Measurements from ENCODE around the gene CTDSPL. TPM values are rescaled to one million over a fixed set of nuclear protein-coding genes. Genes with fewer than 3 reads are reported as not detected.

Gene CTDSPL
- polyA plus RNA-seq, 1 of the 3 experiments (the other 2 are of a cell fraction), result 22.1 TPM

- Histone ChIP-seq H3F3A (replicated peaks; ENCODE audit: insufficient read depth) (no peaks in the 10 kb centered on the region), H3K4me2 (no peak overlapping the region), H3K4me1 (ENCODE audit: control insufficient read depth in 1 of 2, insufficient read depth in 2 of 2, low read depth in 1 of 2, low read length in 1 of 2) (peaks cover 0 to 6% of the 10 kb centered on the region in 2 experiments; a peak in 2 of 4 replicates), H3K27ac (ENCODE audit: low read depth in 2 of 2, low read length in 1 of 2) (no peak overlapping the region), H2AFZ (ENCODE audit: low read depth) (no peak overlapping the region), H4K20me1 (ENCODE audit: insufficient read depth) (peaks cover 2% of the 10 kb centered on the region; the same call in 1 of the 2 replicates), H3K4me3 (ENCODE audit: low read depth in 2 of 2, low read length in 1 of 2) (no peak overlapping the region), H3K9me3 (no peaks in the 10 kb centered on the region), H3K9ac (no peak overlapping the region), H3K27me3 (ENCODE audit: insufficient read depth) (no peaks in the 10 kb centered on the region), H3K9me2 (no peaks in the 10 kb centered on the region), H3K79me2 (ENCODE audit: insufficient read depth) (peaks cover 68% of the 10 kb centered on the region), H3K36me3 (replicated peaks in 1 of 2; ENCODE audit: control insufficient read depth in 1 of 2, insufficient read depth in 2 of 2, low read length in 1 of 2) (peaks cover 0 to 5% of the 10 kb centered on the region in 2 experiments)
- TF ChIP-seq SIN3A (IDR thresholded peaks at IDR 0.05; ENCODE audit: borderline replicate concordance, low read depth, low read length) (no peak), EZH2phosphoT487 (IDR thresholded peaks at IDR 0.05; ENCODE audit: borderline replicate concordance, low read depth) (no peak), GATA2 (CRISPR knock-in tag; IDR thresholded peaks at IDR 0.05) (no peak)
- DNase-seq, result no peak
- ChIA-PET POLR2A (no interaction called here), CTCF (interaction anchor here (1.0 to 2.0 kb wide), 2 partner anchors 43 to 76 kb away, joined by 3 to 7 read pairs; no protein-coding TSS in a partner anchor)
- 95% methylated on average over 6 of the region's 6 CpGs for WGBS (ENCODE audit: low lambda C conversion rate)
These were observed 36.1 kb downstream of the CTDSPL start for GRCh38 chr3:37897763-37898162.

GRCh38 chr3:37898424-37898823, 36.7 kb downstream of the CTDSPL start:
- Histone ChIP-seq H3K27me3 (ENCODE audit: insufficient read depth) (no peaks in the 10 kb centered on the region), H3K4me2 (no peak overlapping the region), H3K9me3 (no peaks in the 10 kb centered on the region), H3K9me2 (no peaks in the 10 kb centered on the region), H3K36me3 (replicated peaks in 1 of 2; ENCODE audit: control insufficient read depth in 1 of 2, insufficient read depth in 2 of 2, low read length in 1 of 2) (peaks cover 0 to 5% of the 10 kb centered on the region in 2 experiments), H2AFZ (ENCODE audit: low read depth) (no peak overlapping the region), H3K79me2 (ENCODE audit: insufficient read depth) (peaks cover 67% of the 10 kb centered on the region), H3F3A (replicated peaks; ENCODE audit: insufficient read depth) (no peaks in the 10 kb centered on the region), H3K9ac (no peak overlapping the region), H3K27ac (ENCODE audit: low read depth in 2 of 2, low read length in 1 of 2) (no peak overlapping the region), H4K20me1 (ENCODE audit: insufficient read depth) (no peaks in the 10 kb centered on the region), H3K4me1 (ENCODE audit: control insufficient read depth in 1 of 2, insufficient read depth in 2 of 2, low read depth in 1 of 2, low read length in 1 of 2) (peaks cover 0 to 6% of the 10 kb centered on the region in 2 experiments; a peak in 1 of 4 replicates), H3K4me3 (ENCODE audit: low read depth in 2 of 2, low read length in 1 of 2) (no peak overlapping the region)
- CTCF ChIA-PET, result interaction anchor here (1.0 kb wide), 1 partner anchor 76 kb away, joined by 3 read pairs; no protein-coding TSS in a partner anchor
- 100% methylated on average over 3 of the region's 3 CpGs for WGBS (ENCODE audit: low lambda C conversion rate)
- TF ChIP-seq CTCF (IDR thresholded peaks at IDR 0.05) (no peak), EZH2phosphoT487 (IDR thresholded peaks at IDR 0.05; ENCODE audit: borderline replicate concordance, low read depth) (no peak), RCOR1 (IDR thresholded peaks at IDR 0.05; ENCODE audit: low read length) (no peak), MEF2A (IDR thresholded peaks at IDR 0.05; ENCODE audit: borderline replicate concordance, low read depth) (no peak), ELF1 (IDR thresholded peaks at IDR 0.05) (no peak), POLR2AphosphoS5 (IDR thresholded peaks at IDR 0.05; ENCODE audit: low read depth, low read length) (no peak), FOSL2 (IDR thresholded peaks at IDR 0.05; ENCODE audit: borderline replicate concordance, low read depth) (no peak)
- DNase-seq, result no peak
- POLR2A ChIA-PET, result no interaction called here

Data from SK-N-SH (cell line).